ENCODE data around the gene TDRKH.

Gene TDRKH

GRCh38 chr1:151790071-151790939, at the start of gene TDRKH:
Gene TDRKH (minus strand): TSS chr1:151790500. CDS start chr1:151783022, 7,478 bp downstream.
- DNase-seq = peak; percentile 99

- DNase-seq = peak; percentile 83
Measured at GRCh38 chr1:151839457-151840403, 49.4 kb upstream of the TDRKH start, which contains the start of gene C2CD4D. Gene C2CD4D (minus strand): TSS chr1:151839820. CDS start chr1:151838989, 831 bp downstream.

DNA sequence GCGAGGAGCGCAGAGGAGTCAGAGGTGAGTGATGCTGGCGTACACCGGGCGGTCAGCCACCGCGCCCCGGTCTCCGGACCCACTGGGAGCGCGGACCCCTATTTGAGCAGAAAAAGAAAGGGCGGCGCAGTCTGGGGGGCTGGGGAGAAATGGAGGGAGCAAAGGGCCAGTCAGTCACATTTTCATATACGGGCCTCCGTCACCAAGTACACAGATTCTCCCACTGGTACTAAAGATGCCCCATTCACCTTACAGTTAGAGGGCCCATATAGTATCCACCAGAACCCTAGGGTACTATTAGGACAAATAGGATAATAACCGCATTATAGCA, 48.7 kb upstream of the TDRKH start:
- no peak for DNase-seq

- peak; percentile 41 for DNase-seq
Measured at GRCh38 chr1:151838222-151839081, 48.2 kb upstream of the TDRKH start.

DNA sequence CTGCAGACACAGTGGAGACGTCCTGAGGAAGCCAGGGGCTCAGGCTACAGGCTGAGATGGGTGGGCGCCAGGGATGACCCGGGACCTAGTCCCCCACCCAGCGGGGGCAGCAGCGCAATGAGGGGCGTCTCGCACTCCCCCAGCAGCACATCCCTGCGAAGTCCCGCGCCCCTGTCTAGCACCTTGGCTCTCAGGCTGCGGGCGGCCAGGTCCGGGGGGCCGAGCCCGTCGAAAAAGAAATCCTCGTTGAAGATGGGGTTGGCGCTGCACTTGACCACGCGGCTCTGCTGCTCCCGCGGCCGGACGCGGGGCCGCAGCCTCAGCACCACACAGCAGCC, 47.6 kb upstream of the TDRKH start:
- DNase-seq = no peak

DNA sequence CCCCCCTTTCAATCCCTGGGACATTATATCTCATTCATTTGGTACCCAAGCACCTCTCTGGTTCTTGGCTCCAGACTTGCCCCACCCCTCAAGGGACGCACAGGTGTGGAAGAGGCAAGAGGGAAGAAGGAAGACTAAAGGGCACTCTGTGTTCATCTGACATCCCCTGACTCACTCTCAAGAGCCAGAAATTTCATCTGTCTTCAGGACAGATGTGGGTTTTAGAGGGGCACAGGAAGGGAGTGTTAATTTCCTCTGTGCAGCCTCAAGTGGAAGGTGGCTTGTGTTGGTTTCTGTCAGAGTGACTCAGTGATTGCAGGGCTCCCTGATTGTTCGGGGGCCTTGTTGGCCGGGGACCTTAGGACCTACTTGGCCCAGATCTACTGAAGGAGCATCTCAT, 46.9 kb upstream of the TDRKH start:
- peak; percentile 42 for DNase-seq

DNA sequence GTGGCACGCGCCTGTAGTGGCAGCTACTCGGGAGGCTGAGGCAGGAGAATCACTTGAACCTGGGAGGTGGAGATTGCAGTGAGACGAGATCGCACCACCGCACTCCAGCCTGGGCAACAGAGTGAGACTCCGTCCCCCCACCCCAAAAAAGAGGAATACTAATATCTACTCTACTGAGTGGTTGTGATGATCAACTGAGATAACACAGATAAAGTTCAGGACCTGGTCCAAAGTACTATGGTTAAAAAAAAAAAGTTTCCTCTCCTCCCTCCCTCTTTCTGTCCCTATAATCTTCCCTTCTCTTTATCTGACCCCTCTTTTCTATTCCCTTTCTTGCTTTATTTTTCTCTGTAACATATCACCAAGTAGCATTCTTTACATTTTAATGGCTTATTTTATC, 45.3 kb upstream of the TDRKH start:
- no peak for DNase-seq

DNA sequence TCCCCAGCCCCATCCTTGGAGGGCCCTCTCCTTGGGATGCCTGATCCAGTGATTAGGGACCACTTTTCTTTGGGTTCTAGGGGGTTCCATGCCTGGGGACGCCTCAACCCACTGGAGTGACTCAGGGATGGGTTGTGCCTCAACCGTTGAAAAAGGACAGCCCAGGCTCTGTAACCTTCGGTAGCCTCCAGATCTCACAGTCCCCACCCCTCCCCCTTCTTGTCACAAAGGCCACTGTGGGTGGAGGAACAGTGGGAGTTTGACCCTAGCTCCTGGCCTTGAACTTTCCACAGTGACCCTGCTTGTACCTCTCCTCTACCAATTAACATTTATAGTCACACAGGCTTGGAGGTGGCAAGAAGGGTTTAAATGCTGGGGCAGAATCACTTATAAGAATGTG, 43.9 kb upstream of the TDRKH start:
- no peak for DNase-seq

GRCh38 chr1:151833172-151833900, 43.0 kb upstream of the TDRKH start:
- DNase-seq = no peak

GRCh38 chr1:151832318-151832980, 42.1 kb upstream of the TDRKH start:
- no peak for DNase-seq

GRCh38 chr1:151831605-151832004, 41.3 kb upstream of the TDRKH start, which contains the start of gene RORC:
Gene RORC (minus strand): TSS chr1:151831802. CDS start chr1:151831764, 38 bp downstream.
- DNase-seq = no peak

- DNase-seq = no peak
Measured at GRCh38 chr1:151831256-151831591, 40.9 kb upstream of the TDRKH start.

DNA sequence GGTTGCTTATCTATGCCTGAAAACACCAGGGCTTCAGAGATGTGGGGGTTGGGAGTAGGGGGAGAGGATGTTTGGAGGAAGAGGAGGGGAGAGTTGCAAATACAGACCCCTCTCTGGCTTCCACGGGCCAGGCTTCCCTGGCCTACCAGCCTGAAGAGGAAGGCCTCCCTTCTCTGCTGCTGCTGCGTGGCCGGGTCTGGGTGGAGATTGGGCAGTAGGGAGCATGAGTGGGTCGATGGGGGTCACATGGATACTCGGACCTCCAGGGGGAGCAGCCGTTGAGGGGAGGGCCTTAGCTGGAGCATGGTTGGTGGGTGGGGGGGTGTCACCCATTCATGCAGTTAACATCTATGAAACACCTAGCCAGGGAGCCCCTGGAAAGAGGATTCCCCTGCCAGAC, 39.8 kb upstream of the TDRKH start:
- DNase-seq = no peak

DNA sequence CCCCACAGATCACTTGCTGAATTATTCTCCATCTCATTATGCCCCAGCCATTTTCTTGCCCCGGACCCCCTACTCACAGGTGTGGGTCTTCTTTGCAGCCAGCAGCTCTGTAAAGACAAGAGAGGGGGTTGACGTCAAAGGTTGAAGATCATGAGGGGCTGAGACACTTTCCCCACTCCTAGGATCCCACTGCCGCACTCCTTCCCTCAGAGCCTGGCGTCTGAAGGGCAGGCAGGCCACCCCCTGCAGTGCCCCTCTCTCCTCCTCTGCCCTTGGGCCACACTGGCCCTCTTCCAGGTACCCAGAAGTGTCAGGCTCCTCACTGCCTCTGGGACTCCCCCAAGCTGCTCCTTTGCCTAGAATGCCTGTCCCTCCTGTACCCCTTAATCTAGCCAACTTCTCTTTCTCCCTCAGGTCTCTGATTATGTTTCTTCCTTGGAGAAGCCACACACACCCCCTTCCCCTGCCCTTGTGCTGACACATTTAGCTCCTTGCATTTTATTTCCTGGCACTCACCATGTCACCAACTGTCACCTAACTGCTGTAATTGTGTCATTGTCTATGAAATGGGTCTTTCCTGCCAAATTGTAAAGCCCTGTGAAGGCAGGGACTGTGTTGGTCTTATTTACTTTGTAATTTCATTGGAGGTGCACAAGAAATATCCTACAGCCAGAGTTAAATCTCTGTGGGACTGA, 39.2 kb upstream of the TDRKH start:
- no peak for DNase-seq

DNA sequence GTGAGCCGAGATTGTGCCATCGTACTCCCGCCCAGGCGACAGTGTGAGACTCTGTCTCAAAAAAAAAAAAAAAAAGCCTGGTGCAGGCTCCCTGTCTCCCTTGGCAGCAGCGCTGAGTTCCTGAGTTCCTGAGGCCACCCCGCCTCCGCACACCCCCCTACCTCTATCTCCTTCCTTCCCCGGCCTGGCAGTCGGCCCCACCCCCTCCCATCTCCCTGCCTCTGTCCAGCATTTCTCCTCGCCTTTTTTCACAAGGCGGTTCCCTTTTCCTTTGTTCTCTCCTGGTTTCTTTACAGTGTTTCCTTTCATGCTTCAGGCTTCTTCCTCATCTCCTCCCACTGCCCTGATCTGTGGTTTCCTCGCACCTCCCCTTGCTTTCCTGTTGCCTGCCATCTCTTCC, 38.6 kb upstream of the TDRKH start:
- DNase-seq = no peak

- DNase-seq = peak; percentile 38
Measured at GRCh38 chr1:151827853-151828252, 37.6 kb upstream of the TDRKH start.

DNA sequence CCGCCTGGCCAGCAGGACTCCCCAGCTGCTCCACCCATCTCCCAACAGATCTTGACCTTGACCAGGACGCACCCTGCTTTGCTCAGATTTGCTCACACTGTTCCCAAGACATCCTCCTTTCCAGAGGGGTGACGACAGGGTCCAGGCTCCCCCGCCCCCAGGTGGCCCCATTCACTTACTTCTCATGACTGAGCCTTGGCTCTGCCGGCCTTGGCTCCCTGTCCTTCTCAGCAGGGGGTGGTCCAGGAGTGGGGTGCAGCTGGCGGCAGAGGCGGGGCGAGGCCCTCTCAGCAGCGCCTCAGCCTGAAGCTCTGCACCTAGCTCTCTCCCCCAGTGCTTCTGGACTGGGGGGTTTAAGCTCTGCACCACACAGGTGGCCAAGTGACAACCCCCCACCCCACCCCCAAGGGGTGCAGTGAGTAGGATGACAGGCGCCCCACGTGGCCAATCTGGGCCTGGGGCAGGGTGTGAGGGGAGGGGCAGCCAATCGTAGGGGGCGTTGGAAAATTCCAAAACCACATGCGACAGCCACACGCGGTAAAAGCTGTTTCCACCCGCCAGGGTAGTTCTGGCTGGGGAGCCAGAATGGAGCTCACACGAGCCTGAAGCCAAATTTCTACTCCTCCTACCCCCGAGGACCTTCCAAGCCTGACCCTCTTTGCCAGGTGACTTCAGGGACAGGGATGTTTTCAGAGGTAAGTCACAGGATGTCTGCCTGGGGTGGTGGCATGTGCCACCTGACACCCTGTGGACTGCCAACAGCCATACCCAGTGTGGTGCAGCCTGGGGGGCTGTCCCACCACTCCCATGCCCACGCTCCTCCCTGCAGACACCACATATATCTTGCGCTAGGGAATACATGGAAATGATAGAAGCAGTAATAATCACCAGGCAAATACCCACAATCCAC, 35.7 kb upstream of the TDRKH start:
- DNase-seq = peak; percentile 38

DNA sequence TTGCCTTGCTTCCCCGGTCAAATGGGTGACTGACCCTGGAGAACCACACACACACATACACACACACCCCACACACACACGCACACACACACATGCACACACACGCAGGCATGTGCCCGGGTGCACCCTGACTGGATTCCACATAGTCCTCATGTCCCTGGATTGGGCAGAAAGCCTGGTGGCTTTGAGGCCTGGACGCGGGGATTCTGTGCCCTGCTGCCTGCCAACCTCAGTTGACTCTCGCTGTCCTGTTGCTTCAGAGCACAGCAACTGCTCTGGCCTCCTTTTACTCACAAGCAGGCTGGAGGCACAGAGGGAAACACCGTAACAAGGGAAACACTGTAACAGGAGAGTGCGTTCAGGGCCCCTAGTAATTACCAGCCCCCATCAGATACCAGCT, 34.9 kb upstream of the TDRKH start:
- DNase-seq = no peak

DNA sequence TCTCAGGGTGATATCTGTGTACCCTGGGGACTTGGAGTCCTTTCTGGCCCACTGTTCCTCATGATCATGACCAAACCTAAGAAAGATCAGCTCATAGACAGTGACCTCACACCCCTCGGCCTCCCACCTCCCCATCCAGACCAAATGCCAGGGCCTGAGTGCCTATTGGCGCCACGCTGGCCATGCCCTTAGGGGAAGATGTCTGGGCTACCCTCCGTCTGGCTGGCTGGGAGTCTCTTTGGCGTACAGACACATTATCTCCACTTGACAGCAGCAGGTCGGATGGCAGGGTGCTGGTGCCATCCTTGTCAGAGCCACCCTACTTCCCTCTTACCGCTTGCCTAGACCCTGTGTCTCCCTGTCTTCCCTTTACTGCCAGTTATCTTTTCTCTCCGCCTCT, 32.9 kb upstream of the TDRKH start:
- no peak for DNase-seq

- DNase-seq = no peak
Measured at GRCh38 chr1:151822404-151822803, 32.1 kb upstream of the TDRKH start.
